HEK293 (cell line): Measurements from ENCODE around the gene SSTR3.

Experiments
- BCL6B ChIP-seq: fragments of 450-650 bp; formaldehyde crosslinking; IDR thresholded peaks from 2 replicates; pipeline ENCODE4 v1.5.1; 2017; ENCODE audit warnings: missing biosample characterization, missing genetic modification characterization
- HOXD13 ChIP-seq: sonication (generic); formaldehyde crosslinking; IDR thresholded peaks from 2 replicates; pipeline ENCODE4 v1.8.0; 2022; ENCODE audit warnings: missing genetic modification reagents, borderline replicate concordance
- KLF10 ChIP-seq: fragments of 450-650 bp; IDR thresholded peaks from 2 replicates; pipeline ENCODE4 v1.5.1; 2018; ENCODE audit warnings: missing biosample characterization, mild to moderate bottlenecking, missing genetic modification characterization
- PRDM1 ChIP-seq: fragments of 450-650 bp; formaldehyde crosslinking; IDR thresholded peaks from 2 replicates; pipeline ENCODE4; 2016; ENCODE audit warnings: missing biosample characterization, missing genetic modification characterization
- ZBTB10 ChIP-seq: fragments of 450-650 bp; formaldehyde crosslinking; IDR thresholded peaks from 2 replicates; pipeline ENCODE4 v1.5.1; 2016; ENCODE audit warnings: missing biosample characterization, missing genetic modification characterization
- ZBTB11 ChIP-seq: fragments of 450-650 bp; formaldehyde crosslinking; conservative IDR thresholded peaks from 2 replicates; pipeline ENCODE4 v1.5.1; 2016; ENCODE audit warnings: low read depth, missing biosample characterization, missing genetic modification characterization
- ZBTB26 ChIP-seq: fragments of 450-650 bp; formaldehyde crosslinking; optimal IDR thresholded peaks from 2 replicates; pipeline ENCODE3; 2016; ENCODE audit warnings: missing biosample characterization, mild to moderate bottlenecking, missing genetic modification characterization
- ZBTB6 ChIP-seq: fragments of 450-650 bp; formaldehyde crosslinking; IDR thresholded peaks from 2 replicates; pipeline ENCODE4 v1.5.1; 2017; ENCODE audit warnings: missing biosample characterization, missing genetic modification characterization
- ZFP41 ChIP-seq: fragments of 450-650 bp; formaldehyde crosslinking; IDR thresholded peaks from 2 replicates; pipeline ENCODE4 v1.5.1; 2016; ENCODE audit warnings: missing biosample characterization, missing genetic modification characterization, borderline replicate concordance
- ZNF239 ChIP-seq: fragments of 450-650 bp; formaldehyde crosslinking; IDR thresholded peaks from 2 replicates; pipeline ENCODE4 v1.5.1; 2016; ENCODE audit warnings: missing biosample characterization, missing genetic modification characterization
- ZNF24 ChIP-seq: fragments of 450-650 bp; formaldehyde crosslinking; IDR thresholded peaks from 2 replicates; pipeline ENCODE4 v1.5.1; 2016; ENCODE audit warnings: missing biosample characterization, missing genetic modification characterization
- ZNF26 ChIP-seq: fragments of 450-650 bp; formaldehyde crosslinking; IDR thresholded peaks from 2 replicates; pipeline ENCODE4 v1.5.1; 2016; ENCODE audit warnings: missing biosample characterization, missing genetic modification characterization
- ZNF280D ChIP-seq: fragments of 450-650 bp; formaldehyde crosslinking; IDR thresholded peaks from 2 replicates; pipeline ENCODE4 v1.5.1; 2016; ENCODE audit warnings: missing biosample characterization, missing genetic modification characterization
- ZNF292 ChIP-seq: fragments of 450-650 bp; formaldehyde crosslinking; IDR thresholded peaks from 2 replicates; pipeline ENCODE4 v1.5.1; 2016; ENCODE audit warnings: low read depth, missing biosample characterization, missing genetic modification characterization, borderline replicate concordance
- ZNF394 ChIP-seq: fragments of 450-650 bp; formaldehyde crosslinking; IDR thresholded peaks from 2 replicates; pipeline ENCODE4 v1.5.1; 2016; ENCODE audit warnings: missing biosample characterization, missing genetic modification characterization, mild to moderate bottlenecking, moderate library complexity, borderline replicate concordance
- ZNF530 ChIP-seq: fragments of 450-650 bp; formaldehyde crosslinking; IDR thresholded peaks from 2 replicates; pipeline ENCODE4 v1.5.1; 2016; ENCODE audit warnings: low read depth, missing biosample characterization, missing genetic modification characterization
- ZNF600 ChIP-seq: fragments of 450-650 bp; formaldehyde crosslinking; IDR thresholded peaks from 2 replicates; pipeline ENCODE4 v1.5.1; 2016; ENCODE audit warnings: missing biosample characterization, missing genetic modification characterization
- ZNF701 ChIP-seq: fragments of 450-650 bp; formaldehyde crosslinking; IDR thresholded peaks from 2 replicates; pipeline ENCODE4 v1.5.1; 2016; ENCODE audit warnings: missing biosample characterization, missing genetic modification characterization
- ZNF791 ChIP-seq: fragments of 450-650 bp; formaldehyde crosslinking; IDR thresholded peaks from 2 replicates; pipeline ENCODE4 v1.5.1; 2016; ENCODE audit warnings: missing biosample characterization, missing genetic modification characterization
- ZNF830 ChIP-seq: fragments of 450-650 bp; IDR thresholded peaks from 2 replicates; pipeline ENCODE4 v1.5.0; 2018; ENCODE audit warnings: missing biosample characterization, missing genetic modification characterization, low read depth, mild to moderate bottlenecking, moderate library complexity
- ZNF843 ChIP-seq: fragments of 450-650 bp; formaldehyde crosslinking; IDR thresholded peaks from 2 replicates; pipeline ENCODE4 v1.5.1; 2016; ENCODE audit warnings: missing biosample characterization, missing genetic modification characterization
- ZSCAN23 ChIP-seq: fragments of 450-650 bp; formaldehyde crosslinking; IDR thresholded peaks from 2 replicates; pipeline ENCODE4 v1.5.1; 2016; ENCODE audit warnings: missing biosample characterization, missing genetic modification characterization

SSTR3 gene

GRCh38 chr22:37244114-37244921, 32.0 kb upstream of the SSTR3 start, which contains the start of gene RAC2 (continued):
- TF ChIP-seq ZNF292 (tag by site-specific recombination) (no peak), ZNF701 (no peak), ZNF394 (tag by site-specific recombination) (no peak), ZNF530 (tag by site-specific recombination) (no peak), ZNF26 (no peak), HOXD13 (no peak), PRDM1 (tag by site-specific recombination) (no peak), BCL6B (tag by site-specific recombination) (no peak), ZBTB11 (no peak; the same call in 1 of the 2 replicates), ZBTB10 (tag by site-specific recombination) (no peak), ZNF280D (no peak), ZNF791 (tag by site-specific recombination) (no peak), KLF10 (tag by site-specific recombination) (no peak), ZNF830 (tag by site-specific recombination) (no peak), ZNF239 (tag by site-specific recombination) (no peak), ZFP41 (tag by site-specific recombination) (no peak), ZNF24 (tag by site-specific recombination) (no peak), ZBTB6 (tag by site-specific recombination) (no peak), ZBTB26 (no peak), ZNF843 (tag by site-specific recombination) (no peak), ZSCAN23 (tag by site-specific recombination) (no peak), ZNF600 (tag by site-specific recombination) (no peak)
